ENCODE results near the gene TFAP2C.
"Not testable (repeated sequence)": the region's sequence is repeated elsewhere in the genome, so short reads cannot be mapped to it uniquely, and the experiment has no call there.

Gene TFAP2C

GRCh38 chr20:56617489-56617888 lies 11.6 kb upstream of the TFAP2C start:
- no peak for DNase-seq

GRCh38 chr20:56621730-56622129 lies 7.4 kb upstream of the TFAP2C start:
- no peak for DNase-seq

- DNase-seq = not testable (repeated sequence)
Observed at GRCh38 chr20:56623930-56624329, 5.2 kb upstream of the TFAP2C start.

- no peak for DNase-seq
Observed at GRCh38 chr20:56624786-56625681, 4.1 kb upstream of the TFAP2C start.

GRCh38 chr20:56625837-56626236 lies 3.3 kb upstream of the TFAP2C start:
- DNase-seq = no peak

- peak; percentile 77 for DNase-seq
Observed at GRCh38 chr20:56626367-56627121, 2.6 kb upstream of the TFAP2C start.

- DNase-seq = no peak
Observed at GRCh38 chr20:56627122-56628014, 1.7 kb upstream of the TFAP2C start.

GRCh38 chr20:56628015-56628872 lies 862 bp upstream of the TFAP2C start:
- DNase-seq = peak; percentile 13

- no peak for DNase-seq
Observed at GRCh38 chr20:56629464-56630085, 469 bp downstream of the TFAP2C start.

- peak; percentile 62 for DNase-seq
Observed at GRCh38 chr20:56630086-56630493, 984 bp downstream of the TFAP2C start.

- DNase-seq = peak; percentile 14
Observed at GRCh38 chr20:56630506-56631317, 1.6 kb downstream of the TFAP2C start.

GRCh38 chr20:56631318-56631989 lies 2.3 kb downstream of the TFAP2C start:
- DNase-seq = no peak

- no peak for DNase-seq
Observed at GRCh38 chr20:56631990-56632327, 2.9 kb downstream of the TFAP2C start.

GRCh38 chr20:56634307-56634706 lies 5.2 kb downstream of the TFAP2C start:
- DNase-seq = no peak

GRCh38 chr20:56634735-56635385 lies 5.8 kb downstream of the TFAP2C start:
- no peak for DNase-seq

GRCh38 chr20:56636716-56637115 lies 7.6 kb downstream of the TFAP2C start:
- DNase-seq = no peak

GRCh38 chr20:56637576-56637975 lies 8.5 kb downstream of the TFAP2C start:
- DNase-seq = no peak

- DNase-seq = no peak
Observed at GRCh38 chr20:56646599-56646998, 17.5 kb downstream of the TFAP2C start.

- no peak for DNase-seq
Observed at GRCh38 chr20:56653211-56653610, 24.1 kb downstream of the TFAP2C start.

GRCh38 chr20:56656632-56657031 lies 27.5 kb downstream of the TFAP2C start:
- DNase-seq = no peak
